GM19240 (cell line): ENCODE measurements around the gene KCTD12.
"Not testable (repeated sequence)": the region's sequence is repeated elsewhere in the genome, so short reads cannot be mapped to it uniquely, and the experiment has no call there.

Source experiments
- DNase-seq: peaks from one replicate; pipeline ENCODE4 v3.0.0; 2011; ENCODE audit warnings: low spot score; ENCODE audit not compliant: insufficient read length

KCTD12 gene

DNA sequence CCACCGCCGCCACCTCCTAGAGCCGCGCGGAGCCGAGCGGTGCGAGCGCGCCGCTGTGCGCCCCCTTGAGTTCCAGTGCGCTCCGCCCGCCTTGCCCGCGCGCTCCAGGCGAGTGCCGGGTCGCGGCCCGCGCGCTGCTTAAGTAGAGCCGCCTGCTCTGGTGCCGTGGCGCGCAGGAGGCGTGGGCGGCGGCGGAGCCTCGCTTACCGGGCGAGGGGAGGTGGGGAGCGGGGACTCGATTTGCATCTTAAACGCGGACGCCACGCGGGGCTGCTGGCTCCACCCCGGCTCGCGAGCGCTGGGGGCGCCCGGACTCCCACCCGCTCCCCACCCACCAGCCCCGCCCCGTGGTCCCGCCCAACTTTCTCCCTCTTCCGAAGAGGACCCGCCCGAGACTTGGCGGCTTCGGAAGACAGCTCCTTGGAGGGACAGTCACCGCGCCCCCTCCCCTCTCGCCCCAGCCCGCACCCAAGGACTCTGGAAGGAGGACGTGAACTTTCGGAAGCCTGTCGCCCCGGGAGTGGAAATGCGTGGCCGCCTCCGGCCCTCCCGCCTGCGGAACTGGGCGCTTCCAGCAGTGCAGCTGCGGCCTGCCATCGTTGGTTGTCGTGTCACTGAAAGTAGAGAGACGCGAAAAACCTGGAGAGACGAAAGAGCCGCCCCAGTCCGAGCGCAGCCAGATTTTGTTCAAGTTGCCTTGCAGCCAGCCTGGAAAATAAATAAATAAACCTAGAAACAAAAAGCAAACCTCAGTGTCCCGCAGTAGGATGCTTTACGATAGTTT, at the start of gene KCTD12:
Gene KCTD12, minus strand, starts transcription at position 114 of the 784 bp plus-strand sequence. CDS start 257 bp downstream, outside the sequence.
- DNase-seq: peak; percentile 36

DNA sequence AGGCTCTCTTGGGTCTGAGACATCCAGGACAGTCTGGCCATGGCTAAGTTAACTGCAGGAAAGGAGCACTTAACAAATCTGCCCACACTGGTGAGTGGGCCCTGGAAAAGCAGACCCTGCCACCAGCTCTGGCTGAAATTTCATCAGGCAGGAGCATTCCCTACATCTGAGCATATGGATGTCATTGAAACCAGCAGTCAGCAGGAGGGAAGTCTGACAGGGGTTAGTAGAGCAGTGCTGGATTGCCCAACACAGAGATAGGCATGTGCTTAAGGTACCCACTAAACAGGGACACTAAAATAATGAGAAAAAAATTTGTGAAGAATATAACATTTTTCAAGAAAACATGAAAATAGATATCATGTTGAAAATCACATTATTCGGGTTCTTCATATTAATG, 48.5 kb upstream of the KCTD12 start:
- no peak for DNase-seq

DNA sequence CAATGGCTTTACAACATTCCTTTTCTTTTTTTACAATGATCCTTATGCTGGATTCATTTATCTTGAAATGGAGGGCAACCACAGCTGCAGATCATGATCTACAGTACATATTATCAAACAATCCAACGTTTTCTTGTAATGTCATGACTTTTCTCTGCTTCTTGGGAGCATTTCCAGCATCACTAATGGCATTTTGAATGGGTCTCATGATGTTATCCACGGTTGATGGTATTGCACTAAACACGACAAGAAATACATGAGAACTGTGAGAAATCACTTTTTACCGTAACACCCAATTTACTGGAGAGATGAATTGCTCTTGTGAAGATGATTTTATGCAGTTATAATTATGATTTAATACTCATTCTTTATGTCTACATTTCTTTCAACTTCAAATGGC, 45.9 kb upstream of the KCTD12 start:
- no peak for DNase-seq

DNA sequence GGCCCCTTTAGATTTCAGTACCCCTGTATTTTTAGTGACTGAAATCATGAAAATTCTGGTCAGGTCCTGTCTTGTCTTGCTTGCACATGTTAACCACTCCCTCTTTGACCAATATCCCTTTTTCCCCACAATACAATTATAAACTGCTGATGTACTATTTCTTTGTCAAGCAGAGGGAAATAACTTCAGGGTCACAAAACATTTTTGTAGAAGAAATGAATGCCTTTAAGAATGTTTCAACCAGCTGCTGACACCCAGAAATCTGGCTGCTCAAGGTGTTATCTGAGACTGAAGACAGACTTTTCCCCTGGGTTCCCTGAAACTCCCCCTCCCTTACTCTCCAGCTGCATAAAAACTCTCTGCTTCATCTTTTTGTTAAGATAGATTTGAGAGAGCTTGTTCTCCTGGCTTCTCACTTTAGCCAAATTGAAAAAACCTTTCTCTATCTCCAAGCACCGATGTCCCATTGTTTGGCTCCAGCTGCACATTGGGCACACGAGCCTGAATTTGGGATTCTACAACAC, 43.7 kb upstream of the KCTD12 start:
- no peak for DNase-seq

DNA sequence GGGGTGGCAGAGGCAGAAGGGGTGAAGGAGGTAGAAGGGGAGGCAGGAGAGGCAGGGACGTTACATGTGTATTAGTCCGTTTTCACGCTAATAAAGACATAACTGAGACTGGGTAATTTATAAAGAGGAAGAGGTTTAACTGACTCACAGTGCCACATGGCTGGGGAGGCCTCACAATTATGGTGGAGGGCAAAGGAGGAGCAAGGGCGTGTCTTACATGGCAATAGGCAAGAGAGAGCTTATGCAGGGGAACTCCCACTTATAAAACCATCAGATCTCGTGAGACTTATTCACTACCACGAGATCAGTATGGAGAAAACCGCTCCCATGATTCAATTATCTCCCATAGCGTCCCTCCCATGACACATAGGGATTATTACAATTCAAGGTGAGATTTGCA, 43.1 kb upstream of the KCTD12 start:
- no peak for DNase-seq

DNA sequence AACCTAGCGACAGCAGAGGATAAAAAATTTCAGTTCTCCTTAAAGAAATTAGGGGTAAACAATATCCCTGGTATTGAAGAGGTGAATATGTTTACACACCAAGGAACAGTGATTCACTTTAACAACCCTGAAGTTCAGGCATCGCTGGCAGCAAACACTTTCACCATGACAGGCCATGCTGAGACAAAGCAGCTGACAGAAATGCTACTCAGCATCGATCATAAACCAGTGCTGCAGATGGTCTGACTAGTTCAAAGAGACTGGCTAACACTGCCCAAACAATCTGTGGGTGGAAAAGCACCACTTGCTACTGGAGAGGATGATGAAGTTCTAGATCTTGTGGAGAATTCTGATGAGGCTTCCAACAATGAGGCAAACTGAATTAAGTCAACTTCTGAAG, 42.3 kb upstream of the KCTD12 start:
- no peak for DNase-seq

DNA sequence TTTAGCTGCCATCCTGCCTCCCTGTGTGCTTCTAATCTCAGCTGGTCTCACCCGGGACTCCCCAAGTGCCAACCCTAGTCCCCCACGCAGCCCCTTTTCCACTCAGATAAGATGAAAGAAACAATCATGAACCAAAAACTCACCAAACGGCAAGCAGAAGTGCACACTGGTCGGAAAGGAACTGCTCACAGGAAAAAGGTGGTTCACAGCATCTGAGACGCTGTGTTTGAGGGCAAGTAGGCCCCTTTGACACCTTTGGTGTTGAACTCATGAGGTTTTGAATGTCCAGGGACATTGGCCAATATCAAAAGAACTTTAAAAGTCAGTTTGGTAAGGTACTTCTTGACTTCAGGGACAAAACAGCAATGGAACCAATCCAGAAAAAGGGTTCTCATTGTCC, 41.8 kb upstream of the KCTD12 start:
- no peak for DNase-seq

DNA sequence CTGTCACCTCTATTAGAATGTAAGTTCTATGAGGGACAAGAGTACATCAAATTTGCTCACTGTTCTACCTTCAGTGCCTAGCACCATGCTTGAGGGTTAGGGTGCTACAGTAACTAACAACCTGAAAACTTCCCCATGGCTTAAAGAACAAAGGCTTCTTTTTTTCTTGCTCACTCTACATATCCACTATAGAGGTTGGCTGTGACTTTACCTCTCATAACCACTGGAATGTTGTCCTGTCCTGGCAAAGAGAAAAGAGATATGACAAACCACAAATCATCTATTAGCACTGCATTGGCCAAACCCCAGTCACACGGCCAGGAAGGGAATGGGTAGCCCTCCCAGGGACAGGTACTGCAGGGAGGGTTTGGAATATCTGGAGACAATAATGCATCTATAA, 38.9 kb upstream of the KCTD12 start:
- no peak for DNase-seq

DNA sequence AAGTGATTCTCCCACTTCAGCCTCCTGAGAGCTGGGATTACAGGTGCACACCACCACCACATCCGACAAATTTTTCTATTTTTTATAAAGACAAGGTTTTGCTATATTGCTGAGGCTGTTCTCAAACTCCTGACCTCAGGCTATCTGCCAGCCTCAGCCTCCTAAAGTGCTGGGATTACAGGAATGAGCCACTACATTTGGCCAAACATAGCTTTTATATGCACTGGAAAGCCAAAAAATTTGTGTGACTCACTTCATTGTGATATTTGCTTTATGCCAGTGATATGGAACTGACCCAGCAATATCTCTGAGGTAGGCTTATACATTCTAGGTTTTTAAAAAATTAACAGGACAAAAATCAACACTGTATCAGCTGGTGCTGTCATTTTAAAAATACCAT, 35.3 kb upstream of the KCTD12 start:
- DNase-seq: no peak

DNA sequence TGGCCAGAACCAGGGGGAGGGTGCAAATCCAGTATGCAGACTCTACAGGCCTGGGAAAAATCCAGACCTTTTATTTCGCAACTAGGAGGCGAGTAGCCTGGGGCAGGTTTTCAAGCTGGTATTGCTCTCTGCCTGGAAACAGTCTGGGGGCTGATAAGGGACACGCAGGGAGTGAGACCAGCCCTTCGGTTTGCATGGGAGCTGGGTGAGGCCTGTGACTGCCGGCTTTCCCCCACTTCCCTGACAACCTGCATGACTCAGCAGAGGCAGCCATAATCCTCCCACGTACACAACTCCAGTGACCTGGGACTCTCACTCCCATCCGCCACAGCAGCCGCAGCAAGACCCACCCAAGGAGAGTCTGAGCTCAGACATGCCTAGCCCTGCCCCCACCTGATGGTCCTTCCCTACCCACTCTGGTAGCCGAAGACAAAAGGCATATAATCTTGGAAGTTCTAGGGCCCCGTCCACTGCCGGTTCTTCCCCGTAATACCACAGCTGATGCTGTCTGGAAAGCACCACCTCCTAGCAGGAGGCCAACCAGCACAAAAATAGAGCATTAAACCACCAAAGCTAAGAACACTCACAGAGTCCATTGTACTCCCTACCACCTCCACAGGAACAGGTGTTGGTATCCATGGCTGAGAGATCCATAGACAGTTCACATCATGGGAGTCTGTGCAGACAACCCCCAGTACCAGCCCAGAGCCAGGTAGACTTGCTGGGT, 31.7 kb upstream of the KCTD12 start:
- DNase-seq: not testable (repeated sequence)

DNA sequence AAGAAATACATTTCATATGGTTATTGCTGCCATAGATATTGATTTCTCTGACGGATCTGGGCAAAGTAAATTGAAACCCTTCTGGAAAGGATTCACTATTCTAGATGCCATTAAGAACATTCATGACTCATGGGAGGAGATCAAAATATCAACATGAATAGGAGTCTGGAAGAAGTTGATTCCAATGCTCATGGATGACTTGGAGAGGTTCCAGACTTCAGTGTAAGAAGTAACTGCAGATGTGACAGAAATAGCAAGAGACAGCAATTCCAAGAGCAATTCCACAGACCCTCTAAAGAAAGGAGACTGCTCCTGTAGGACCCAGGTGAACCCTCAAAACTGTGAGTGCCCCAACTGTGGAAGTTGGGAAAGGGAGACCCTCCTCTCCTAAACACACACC, 30.9 kb upstream of the KCTD12 start:
- DNase-seq: no peak

DNA sequence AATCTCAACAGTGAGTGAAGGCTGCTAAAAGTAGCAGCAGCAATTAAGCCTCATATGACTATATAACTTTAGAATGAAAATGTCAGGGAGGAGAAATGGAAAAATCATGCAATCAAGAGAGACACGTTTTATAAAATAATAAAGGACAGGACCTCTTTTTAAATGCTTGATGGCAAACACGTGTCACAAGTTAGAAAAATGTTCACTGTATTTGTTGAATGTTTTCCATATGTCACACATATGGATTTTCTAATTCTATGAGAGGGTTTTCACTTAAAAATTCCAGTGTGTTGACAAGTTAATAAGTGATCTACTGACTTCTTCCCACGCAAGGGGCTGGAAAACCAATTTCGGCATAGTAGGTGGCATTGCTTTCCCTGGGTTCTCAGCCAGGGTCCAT, 27.7 kb upstream of the KCTD12 start:
- no peak for DNase-seq

DNA sequence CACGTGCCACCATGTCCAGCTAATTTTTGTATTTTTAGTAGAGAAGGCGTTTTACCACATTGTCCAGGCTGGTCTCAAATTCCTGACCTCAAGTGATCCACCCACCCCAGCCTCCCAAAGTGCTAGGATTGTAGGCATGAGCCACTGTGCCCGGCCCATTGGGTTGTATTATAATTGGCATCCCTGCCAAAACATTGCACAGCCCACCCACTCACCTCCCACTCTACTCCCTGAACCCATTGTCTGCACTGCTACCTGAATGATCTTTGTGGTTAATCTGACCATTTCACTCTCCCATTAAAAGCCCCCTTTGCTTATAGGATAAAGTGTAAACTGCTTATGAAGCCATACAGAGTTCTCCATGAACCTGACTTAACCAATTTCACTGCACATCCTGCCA, 26.3 kb upstream of the KCTD12 start:
- DNase-seq: no peak

DNA sequence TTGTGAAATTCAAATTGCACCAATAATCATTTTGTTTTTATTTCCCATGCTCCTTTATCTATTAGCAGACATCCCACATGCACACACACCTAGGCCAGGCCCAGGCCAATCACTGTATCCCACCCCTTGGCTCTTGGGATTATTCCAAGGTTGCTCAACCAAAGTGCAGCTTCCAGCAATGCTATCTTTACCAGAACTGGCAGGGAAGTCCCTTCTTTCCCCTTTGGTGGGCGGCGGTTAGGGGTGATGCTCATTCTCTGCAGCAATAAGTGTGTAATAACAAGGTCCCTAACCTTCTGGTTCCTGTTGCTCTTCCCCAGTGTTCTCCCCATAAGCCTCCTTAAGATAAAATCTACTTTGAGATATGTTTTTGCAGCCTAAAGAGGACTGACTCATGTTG, 18.3 kb upstream of the KCTD12 start:
- DNase-seq: no peak

DNA sequence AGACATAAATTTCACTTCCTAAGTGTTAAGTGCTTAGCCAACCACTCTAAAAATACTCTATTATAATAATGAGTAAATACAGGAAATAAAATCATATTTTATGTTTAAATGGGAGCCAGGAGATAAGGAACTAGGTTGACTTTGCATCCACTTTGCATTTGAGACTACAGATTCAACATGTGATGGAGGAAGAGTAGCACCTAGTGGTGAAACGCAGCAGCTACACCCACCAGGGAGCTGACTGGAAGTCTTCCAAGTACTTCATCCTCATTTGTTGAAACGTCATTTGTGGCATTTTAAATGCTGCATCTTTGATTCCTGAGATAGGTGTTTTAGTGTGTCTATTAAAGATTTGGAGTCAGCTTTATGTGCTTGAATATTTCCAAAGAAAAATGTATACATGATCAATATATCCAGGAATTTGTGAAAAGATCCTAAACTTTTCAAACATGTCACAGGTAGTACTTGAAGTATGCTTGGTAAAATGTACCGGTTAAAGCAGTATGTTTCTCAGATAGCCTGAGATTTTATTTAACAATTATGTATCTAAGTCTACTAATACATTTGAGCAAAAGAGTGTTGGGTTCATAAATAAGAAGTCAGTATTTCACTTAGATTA, 17.4 kb upstream of the KCTD12 start:
- DNase-seq: peak; percentile 27

DNA sequence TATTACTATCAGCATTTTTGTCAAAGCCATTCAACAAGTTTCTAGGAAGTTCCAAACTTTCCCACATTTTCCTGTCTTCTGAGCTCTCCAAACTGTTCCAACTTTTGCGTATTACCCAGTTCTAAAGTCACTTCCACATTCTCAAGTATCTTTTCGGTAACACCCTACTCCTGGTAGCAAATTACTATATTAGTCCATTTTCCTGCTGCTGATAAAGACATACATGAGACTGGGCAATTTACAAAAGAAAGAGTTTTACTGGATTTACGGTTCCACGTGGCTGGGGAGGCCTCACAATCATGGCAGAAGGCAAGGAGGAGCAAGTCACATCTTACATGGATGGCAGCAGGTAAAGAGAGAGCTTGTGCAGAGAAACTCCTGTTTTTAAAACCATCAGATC, 12.9 kb upstream of the KCTD12 start:
- not testable (repeated sequence) for DNase-seq

DNA sequence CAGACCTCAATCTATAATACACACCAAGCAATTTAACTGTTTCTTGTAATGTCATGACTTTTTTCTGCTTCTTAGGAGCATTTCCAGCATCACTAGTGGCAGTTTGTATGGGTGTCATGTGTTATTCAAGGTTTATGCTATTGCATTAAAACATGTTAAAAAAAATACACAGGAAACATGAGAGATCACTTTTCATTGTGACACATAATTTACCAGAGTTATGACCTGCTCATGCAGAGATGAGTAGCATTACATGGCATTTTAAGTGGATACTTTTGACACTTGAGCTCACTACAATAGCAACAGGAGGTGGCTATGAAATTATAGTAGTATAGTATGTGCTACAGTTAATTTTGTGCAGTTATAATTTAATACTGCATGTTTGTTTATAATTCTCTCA, 11.0 kb upstream of the KCTD12 start:
- not testable (repeated sequence) for DNase-seq

DNA sequence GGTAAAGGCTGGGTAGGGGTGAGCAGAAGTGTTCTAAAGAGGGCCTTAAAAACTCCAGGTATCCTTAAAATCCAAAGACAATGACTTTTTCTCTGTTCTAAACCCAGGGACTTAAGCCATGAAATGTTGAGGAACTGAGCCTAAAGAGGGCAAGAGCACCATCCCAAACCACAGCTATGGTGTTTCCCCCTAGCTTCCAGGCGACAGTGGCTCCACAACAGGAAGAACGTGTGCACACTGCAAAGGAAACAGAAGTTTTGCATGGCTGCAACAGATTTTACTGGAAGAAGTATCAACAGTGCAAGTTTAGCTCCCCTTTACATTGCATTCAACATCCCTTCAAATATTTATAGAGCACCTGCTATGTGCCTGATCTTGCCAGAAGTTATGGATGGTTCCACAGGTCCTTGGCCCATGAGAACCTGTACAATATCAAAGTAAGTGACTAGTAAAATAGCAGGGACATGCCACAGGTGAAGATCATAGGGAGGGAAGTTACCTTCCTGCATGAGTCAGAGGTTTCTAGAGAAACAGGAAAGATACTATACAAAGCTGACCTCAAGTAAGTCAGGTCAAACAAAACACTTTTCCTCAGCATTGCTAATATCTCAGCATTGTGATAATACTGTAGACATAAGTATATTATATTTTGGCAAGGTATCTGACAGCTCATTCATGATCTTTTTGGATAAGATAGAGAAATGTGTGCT, 8.4 kb upstream of the KCTD12 start:
- DNase-seq: no peak

DNA sequence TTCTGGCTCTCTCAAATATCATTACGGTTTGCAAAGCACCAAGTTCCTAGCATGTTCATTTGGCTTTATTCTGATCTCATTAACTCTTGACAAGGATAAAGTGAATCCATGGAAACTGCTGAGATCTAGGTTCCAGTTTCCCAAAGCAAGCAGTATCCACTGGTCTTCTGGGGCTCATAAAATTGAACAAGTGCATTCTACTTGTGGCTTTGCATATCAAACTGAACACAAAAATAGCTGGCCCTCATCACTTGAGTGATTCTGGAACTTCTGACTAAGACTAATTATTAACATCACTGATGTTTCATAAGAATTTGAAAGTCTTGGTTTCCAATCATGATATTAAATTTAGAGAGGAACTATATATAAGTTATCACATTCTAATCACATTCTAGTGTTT, 6.3 kb upstream of the KCTD12 start:
- no peak for DNase-seq

DNA sequence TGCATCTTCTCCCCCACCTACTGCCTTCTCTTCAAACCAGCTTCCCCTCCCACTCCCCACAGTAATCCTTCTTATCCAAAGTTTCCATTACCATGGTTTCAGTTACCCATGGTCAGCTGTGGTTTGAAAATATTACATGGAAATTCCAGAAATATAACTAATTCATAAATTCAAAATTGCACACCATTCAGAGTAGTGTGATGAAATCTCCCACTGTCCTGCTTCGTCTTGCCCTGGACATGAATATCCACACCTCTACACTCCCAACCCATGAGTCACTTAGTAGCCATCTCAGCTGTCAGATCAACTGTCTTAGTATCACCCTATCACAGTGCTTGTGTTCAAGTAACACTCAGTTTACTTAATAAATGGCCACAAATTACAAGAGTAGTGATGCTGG, 3.8 kb upstream of the KCTD12 start:
- DNase-seq: no peak

DNA sequence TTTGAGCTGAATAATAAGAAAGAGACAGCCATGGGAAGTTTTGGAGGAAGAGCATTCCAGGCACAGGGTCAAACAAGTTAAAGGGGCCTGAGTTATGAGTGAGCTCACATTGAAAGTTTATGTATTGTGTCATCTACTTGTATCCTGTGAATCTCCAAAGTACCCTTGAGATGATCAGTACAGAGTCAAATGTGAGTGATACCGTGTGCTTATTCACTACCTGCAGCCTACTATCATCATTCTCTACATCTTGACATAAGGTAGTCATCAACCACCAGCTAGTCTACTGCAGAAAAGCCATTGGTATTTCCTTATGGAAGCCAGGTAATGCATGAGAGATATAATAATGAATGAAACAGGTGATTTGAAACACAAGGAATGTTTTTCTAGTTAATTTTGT, 3.0 kb upstream of the KCTD12 start:
- DNase-seq: no peak

DNA sequence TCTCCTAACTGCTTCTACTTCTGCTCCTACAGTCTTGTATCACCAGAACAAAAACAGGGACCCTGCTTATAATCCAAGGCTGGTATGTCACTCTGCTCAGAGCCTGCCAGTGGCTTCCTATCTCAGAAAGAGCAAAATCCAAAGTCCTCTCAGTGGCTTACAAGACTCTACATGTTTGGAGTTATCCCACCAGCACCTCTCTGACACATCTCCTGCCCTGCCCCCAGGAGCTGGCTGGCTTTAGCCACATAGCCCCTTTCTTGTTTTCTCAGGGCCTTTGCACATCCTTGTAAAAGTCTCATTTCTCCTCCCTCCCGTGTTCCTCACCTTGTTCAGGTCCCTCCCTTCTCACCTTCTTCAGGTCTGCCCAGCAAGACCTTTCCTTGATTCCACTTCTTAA, 2.2 kb upstream of the KCTD12 start:
- no peak for DNase-seq
